HFFc6 (cell line): ENCODE measurements around the gene JAZF1. TPM values are rescaled to one million over a fixed set of nuclear protein-coding genes. Genes with fewer than 3 reads are reported as not detected.
A peak's percentile ranks its signal among the peaks of the same experiment; 100 is the strongest.

ENCODE experiments used
- DNase-seq: peaks from one replicate; pipeline ENCODE4 v3.0.0-alpha.2; 2018
- H3K27ac Mint-ChIP-seq: 2 replicates; pipeline ENCODE4 v1.8.0; 2020; ENCODE audit warnings: mild to moderate bottlenecking, mixed read lengths
- H3K27me3 Mint-ChIP-seq: 2 replicates; pipeline ENCODE4 v1.8.0; 2021; ENCODE audit warnings: mild to moderate bottlenecking, moderate library complexity, mixed read lengths; ENCODE audit not compliant: insufficient read depth
- H3K36me3 Mint-ChIP-seq: 2 replicates; pipeline ENCODE4 v1.8.0; 2021; ENCODE audit warnings: low read depth, mixed read lengths
- H3K4me1 Mint-ChIP-seq: 2 replicates; pipeline ENCODE4 v1.8.0; 2020; ENCODE audit warnings: low read depth, mixed read lengths
- H3K4me3 Mint-ChIP-seq: 2 replicates; pipeline ENCODE4 v1.8.0; 2020; ENCODE audit warnings: mild to moderate bottlenecking, moderate library complexity, mixed read lengths
- H3K9me3 Mint-ChIP-seq: 2 replicates; pipeline ENCODE4 v1.8.0; 2020; ENCODE audit warnings: mild to moderate bottlenecking, mixed read lengths
- CTCF ChIP-seq: fragments of 200-600 bp; sonication (generic); IDR thresholded peaks from 2 replicates; pipeline ENCODE4 v1.5.0; 2021; ENCODE audit warnings: antibody characterized with exemption, mild to moderate bottlenecking
- total RNA-seq, 6 experiments: library from RNA; stranded (reverse); fragmentation: NEBNext Ultra II Directional; extraction: Animal tissue kit (Norgen Biotek cat#: 25700); gene quantifications; 2 replicates in 1 of 6; 3 replicates in 5 of 6; pipeline ENCODE4 v1.2.3, GENCODE V29; 2021

The JAZF1 gene
- total RNA-seq, 6 experiments from 2014 or later = 17.5 to 26.3 (median 21.4) TPM

GRCh38 chr7:28037220-28038010, 143.2 kb downstream of the JAZF1 start:
- TF ChIP-seq CTCF = no peak
- DNase-seq = peak; percentile 99
- Mint-ChIP-seq H3K4me1 (peaks cover 97% of the 10 kb centered on the region), H3K36me3 (no peaks in the 10 kb centered on the region), H3K9me3 (no peaks in the 10 kb centered on the region), H3K4me3 (peak overlapping the region; percentile 76), H3K27ac (peak overlapping the region; percentile 90), H3K27me3 (no peaks in the 10 kb centered on the region)

- peak; percentile 32 for DNase-seq
- H3K4me3 Mint-ChIP-seq = peak overlapping the region; percentile 76
- H3K27ac Mint-ChIP-seq = peak overlapping the region; percentile 90
- no peaks in the 10 kb centered on the region for H3K9me3 Mint-ChIP-seq
- no peaks in the 10 kb centered on the region for H3K27me3 Mint-ChIP-seq
- no peaks in the 10 kb centered on the region for H3K36me3 Mint-ChIP-seq
- no peak for TF ChIP-seq CTCF
- H3K4me1 Mint-ChIP-seq = peaks cover 96% of the 10 kb centered on the region
Observed at GRCh38 chr7:28036696-28037095, 143.9 kb downstream of the JAZF1 start.

GRCh38 chr7:28033386-28033785, 147.2 kb downstream of the JAZF1 start:
- TF ChIP-seq CTCF = no peak
- Mint-ChIP-seq H3K36me3 (no peaks in the 10 kb centered on the region; the same call in 1 of the 2 replicates), H3K27ac (no peak overlapping the region), H3K4me3 (no peak overlapping the region), H3K9me3 (no peaks in the 10 kb centered on the region), H3K27me3 (no peaks in the 10 kb centered on the region; the same call in 1 of the 2 replicates), H3K4me1 (peaks cover 94% of the 10 kb centered on the region)
- no peak for DNase-seq

- Mint-ChIP-seq H3K27me3 (no peaks in the 10 kb centered on the region; the same call in 1 of the 2 replicates), H3K27ac (no peak overlapping the region), H3K4me3 (no peak overlapping the region), H3K9me3 (no peaks in the 10 kb centered on the region), H3K36me3 (no peaks in the 10 kb centered on the region; the same call in 1 of the 2 replicates), H3K4me1 (peaks cover 94% of the 10 kb centered on the region)
- no peak for DNase-seq
- 0 out of 2 replicates have a peak, but pooled peaks have one; percentile 20 for TF ChIP-seq CTCF
Observed at GRCh38 chr7:28032738-28033380, 147.7 kb downstream of the JAZF1 start.

GRCh38 chr7:28029051-28029450, 151.5 kb downstream of the JAZF1 start:
- Mint-ChIP-seq H3K36me3 (peaks cover 3% of the 10 kb centered on the region; the same call in 1 of the 2 replicates), H3K4me1 (peaks cover 91% of the 10 kb centered on the region), H3K4me3 (peak overlapping the region; percentile 55), H3K27ac (peak overlapping the region; percentile 77), H3K27me3 (peaks cover 4% of the 10 kb centered on the region), H3K9me3 (no peaks in the 10 kb centered on the region)
- DNase-seq = peak; percentile 68
- TF ChIP-seq CTCF = no peak
